C4-2B (cell line): ENCODE data around the gene TAS1R1.

Experiments
- CTCF ChIP-seq: fragments of 450-650 bp; conservative IDR thresholded peaks from 2 replicates; pipeline ENCODE4 v1.5.1; 2017; ENCODE audit warnings: mild to moderate bottlenecking
- ZFX ChIP-seq: fragments of 450-650 bp; IDR thresholded peaks from 2 replicates; pipeline ENCODE4 v1.6.1; 2017

- no peak for TF ChIP-seq CTCF
- no peak for TF ChIP-seq ZFX
Observed at GRCh38 chr1:6509220-6509918, 45.7 kb upstream of the TAS1R1 start.
